ENCODE measurements around the gene ZBTB9.

ZBTB9 gene

DNA sequence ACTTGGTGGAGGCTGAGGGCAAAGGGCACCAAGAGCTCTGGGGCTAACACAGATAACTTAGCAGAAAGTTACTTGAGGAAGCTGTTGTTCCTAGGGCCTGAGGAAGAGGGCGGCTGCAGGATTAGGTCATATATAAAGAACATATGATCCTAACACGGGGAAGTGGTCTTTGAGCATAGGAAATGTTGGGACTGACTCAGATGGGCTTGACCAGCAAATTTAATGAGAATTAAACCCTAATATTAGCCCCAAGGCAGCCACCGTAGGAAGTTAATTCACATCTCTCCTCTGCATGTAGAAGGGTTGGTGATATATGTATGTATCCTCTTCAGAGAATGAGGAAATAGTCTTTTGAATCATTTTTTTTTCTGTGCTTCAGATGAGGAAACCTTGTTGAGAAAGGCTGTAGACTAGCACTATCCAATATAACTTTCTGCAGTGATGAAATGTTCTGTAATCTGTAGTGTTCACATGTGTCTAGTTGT lies 9.2 kb upstream of the ZBTB9 start:
- Histone ChIP-seq H4K20me1 (ENCODE audit: insufficient read depth, low read length) (no peaks in the 10 kb centered on the region), H3K9ac (ENCODE audit: low read length) (no peak overlapping the region), H3K27ac (ENCODE audit: low read depth, low read length, poor library complexity, severe bottlenecking) (no peak overlapping the region), H3K9me3 (ENCODE audit: low read length) (no peaks in the 10 kb centered on the region), H3K9me2 (ENCODE audit: low read depth, low read length) (no peaks in the 10 kb centered on the region), H2AFZ (ENCODE audit: low read length) (no peak overlapping the region), H3K36me3 (ENCODE audit: insufficient read depth, low read length) (peaks cover 14% of the 10 kb centered on the region; the same call in 1 of the 2 replicates), H3K27me3 (ENCODE audit: insufficient read depth, low read length) (no peaks in the 10 kb centered on the region), H3F3A (ENCODE audit: insufficient read depth, low read length) (no peaks in the 10 kb centered on the region), H3K4me3 (ENCODE audit: low read depth, low read length, poor library complexity, severe bottlenecking) (no peak overlapping the region), H3K79me2 (ENCODE audit: insufficient read depth, low read length) (no peaks in the 10 kb centered on the region), H3K4me2 (ENCODE audit: low read length) (no peak overlapping the region), H3K4me1 (ENCODE audit: insufficient read depth, low read length, severe bottlenecking) (no peaks in the 10 kb centered on the region)
- TF ChIP-seq EZH2 (IDR thresholded peaks at IDR 0.05; ENCODE audit: borderline replicate concordance, low read length) = no peak
- no peak for TF ChIP-seq CTCF (IDR thresholded peaks at IDR 0.05; ENCODE audit: low read length)

DNA sequence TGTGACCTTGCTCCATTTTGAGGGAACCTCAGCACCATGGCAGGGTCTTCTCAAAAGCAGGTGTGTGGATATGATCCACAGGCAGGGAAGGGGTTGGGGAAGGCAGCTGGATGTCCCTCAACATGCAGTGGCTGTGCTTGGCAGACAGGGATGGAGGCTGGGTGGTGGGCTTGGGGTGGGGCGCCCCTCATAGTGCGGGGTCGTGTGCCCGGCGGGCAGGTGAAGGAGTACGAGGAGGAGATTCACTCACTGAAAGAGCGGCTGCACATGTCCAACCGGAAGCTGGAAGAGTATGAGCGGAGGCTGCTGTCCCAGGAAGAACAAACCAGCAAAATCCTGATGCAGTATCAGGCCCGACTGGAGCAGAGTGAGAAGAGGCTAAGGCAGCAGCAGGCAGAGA lies 8.0 kb upstream of the ZBTB9 start:
- Histone ChIP-seq H3K4me2 (ENCODE audit: low read length) (no peak overlapping the region), H3F3A (ENCODE audit: insufficient read depth, low read length) (no peaks in the 10 kb centered on the region), H3K4me1 (ENCODE audit: insufficient read depth, low read length, severe bottlenecking) (no peaks in the 10 kb centered on the region), H2AFZ (ENCODE audit: low read length) (no peak overlapping the region), H3K27me3 (ENCODE audit: insufficient read depth, low read length) (no peaks in the 10 kb centered on the region), H3K9me3 (ENCODE audit: low read length) (no peaks in the 10 kb centered on the region), H3K79me2 (ENCODE audit: insufficient read depth, low read length) (no peaks in the 10 kb centered on the region), H3K9me2 (ENCODE audit: low read depth, low read length) (no peaks in the 10 kb centered on the region), H3K36me3 (ENCODE audit: insufficient read depth, low read length) (peaks cover 10% of the 10 kb centered on the region; the same call in 1 of the 2 replicates), H4K20me1 (ENCODE audit: insufficient read depth, low read length) (no peaks in the 10 kb centered on the region), H3K27ac (ENCODE audit: low read depth, low read length, poor library complexity, severe bottlenecking) (no peak overlapping the region), H3K9ac (ENCODE audit: low read length) (no peak overlapping the region), H3K4me3 (ENCODE audit: low read depth, low read length, poor library complexity, severe bottlenecking) (no peak overlapping the region)
- TF ChIP-seq CTCF (IDR thresholded peaks at IDR 0.05; ENCODE audit: low read length) = no peak
- no peak for TF ChIP-seq EZH2 (IDR thresholded peaks at IDR 0.05; ENCODE audit: borderline replicate concordance, low read length)

DNA sequence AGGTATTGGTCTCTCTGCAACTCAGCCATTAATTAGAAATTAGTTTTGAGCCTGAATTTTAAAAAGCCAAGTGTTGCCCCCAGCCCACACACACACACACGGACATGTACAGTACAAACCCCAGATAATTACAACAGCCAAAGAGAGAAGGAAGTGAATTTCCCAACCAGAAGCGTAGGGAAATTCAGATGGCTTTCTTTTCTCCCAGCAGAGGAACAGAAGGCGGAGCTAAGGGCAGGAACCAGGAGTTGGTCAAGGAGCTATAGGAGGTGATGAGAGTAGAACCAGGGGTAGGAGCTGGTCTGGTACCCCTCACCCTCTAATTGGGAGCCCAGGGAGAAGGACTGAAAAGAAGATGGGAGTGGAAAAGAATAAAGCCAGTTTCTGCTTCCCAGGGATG lies 3.9 kb upstream of the ZBTB9 start:
- H3K4me3 ChIP-seq (ENCODE audit: low read depth, low read length, poor library complexity, severe bottlenecking) = no peak overlapping the region
- H3K4me2 ChIP-seq (ENCODE audit: low read length) = no peak overlapping the region
- H3K9me3 ChIP-seq (ENCODE audit: low read length) = no peaks in the 10 kb centered on the region
- peaks cover 18% of the 10 kb centered on the region for H3K4me1 ChIP-seq (ENCODE audit: insufficient read depth, low read length, severe bottlenecking)
- H3K79me2 ChIP-seq (ENCODE audit: insufficient read depth, low read length) = no peaks in the 10 kb centered on the region
- no peak overlapping the region for H3K27ac ChIP-seq (ENCODE audit: low read depth, low read length, poor library complexity, severe bottlenecking)
- no peak overlapping the region for H3K9ac ChIP-seq (ENCODE audit: low read length)
- H3K27me3 ChIP-seq (ENCODE audit: insufficient read depth, low read length) = no peaks in the 10 kb centered on the region
- H2AFZ ChIP-seq (ENCODE audit: low read length) = no peak overlapping the region
- no peaks in the 10 kb centered on the region for H3F3A ChIP-seq (ENCODE audit: insufficient read depth, low read length)
- H4K20me1 ChIP-seq (ENCODE audit: insufficient read depth, low read length) = no peaks in the 10 kb centered on the region
- no peak for TF ChIP-seq CTCF (IDR thresholded peaks at IDR 0.05; ENCODE audit: low read length)
- TF ChIP-seq EZH2 (IDR thresholded peaks at IDR 0.05; ENCODE audit: borderline replicate concordance, low read length) = no peak
- peaks cover 5% of the 10 kb centered on the region; the same call in 1 of the 2 replicates for H3K36me3 ChIP-seq (ENCODE audit: insufficient read depth, low read length)
- no peaks in the 10 kb centered on the region for H3K9me2 ChIP-seq (ENCODE audit: low read depth, low read length)

All from OCI-LY1 (cell line).